Endothelial cell of umbilical vein (primary cell): ENCODE results near the gene SGTA. TPM values are rescaled to one million over a fixed set of nuclear protein-coding genes. Genes with fewer than 3 reads are reported as not detected.

Experiments
- BruUV-seq: library from RNA; stranded (reverse); fragments of 400-500 nt; replicated peaks from 2 replicates; lab custom pipeline; 2021; lab: Mats Ljungman, UMichigan
- CTCF ChIA-PET: fragments of 300-600, 350-600 bp; sonication (Branson Sonifier 250); formaldehyde crosslinking; loops from one replicate; lab custom pipeline; 2021; ENCODE audit warnings: antibody characterized with exemption, inconsistent platforms; lab: Charles Lee
- POLR2A ChIA-PET: fragments of 300-600, 350-600 bp; sonication (Branson Sonifier 250); formaldehyde crosslinking; loops from one replicate; lab custom pipeline; 2021; ENCODE audit warnings: antibody characterized with exemption, inconsistent platforms; lab: Charles Lee
- DNase-seq: peaks from one replicate; pipeline ENCODE4 v3.0.0-alpha.2; 2011; ENCODE audit warnings: low read depth, low spot score
- FAIRE-seq: peaks from 2 replicates; lab custom pipeline; 2011; peaks lifted over from hg19 to GRCh38; lab: Jason Lieb, UNC
- H2AFZ ChIP-seq: 2 replicates; pipeline ENCODE4 v1.6.0; 2012; ENCODE audit warnings: low read depth, low read length, control low read depth, inconsistent platforms
- H3K27ac ChIP-seq: 2 replicates; pipeline ENCODE4 v1.5.1; 2011; ENCODE audit warnings: low read depth, mild to moderate bottlenecking, control low read depth, low read length, moderate library complexity; ENCODE audit not compliant: insufficient read depth
- H3K27me3 ChIP-seq, 2 experiments: 2 replicates each; pipeline versions ENCODE4 v1.6.0 to v1.6.1; 2011; ENCODE audit warnings: low read length in 2 of 2, mixed read lengths in 1 of 2; ENCODE audit not compliant: control insufficient read depth in 2 of 2, insufficient read depth in 2 of 2
- H3K36me3 ChIP-seq, 2 experiments: 2 replicates in 1 of 2; 3 replicates in 1 of 2; pipeline ENCODE4 v1.5.1; 2011; ENCODE audit warnings: low read length in 2 of 2, mild to moderate bottlenecking in 1 of 2, moderate library complexity in 1 of 2; ENCODE audit not compliant: control insufficient read depth in 2 of 2, insufficient read depth in 2 of 2; ENCODE audit errors: extremely low read depth in 1 of 2
- H3K4me1 ChIP-seq: 3 replicates; pipeline ENCODE4 v1.5.1; 2011; ENCODE audit warnings: mild to moderate bottlenecking, low read length; ENCODE audit not compliant: control insufficient read depth, insufficient read depth; ENCODE audit errors: extremely low read depth
- H3K4me2 ChIP-seq: 2 replicates; pipeline ENCODE4 v1.6.1; 2011; ENCODE audit warnings: low read length, control low read depth, mixed read lengths; ENCODE audit not compliant: insufficient read depth
- H3K4me3 ChIP-seq, 3 experiments: fragments of 200-600 bp in 1 of 3; sonication (generic), shearing (Covaris generic) in 1 of 3; replicated peaks in 1 of 3; 2 replicates each; pipeline ENCODE4 v1.5.1; 2011 to 2016; ENCODE audit warnings: control low read depth in 3 of 3, low read length in 3 of 3, mild to moderate bottlenecking in 2 of 3, inconsistent platforms in 1 of 3, low read depth in 1 of 3, moderate library complexity in 1 of 3; ENCODE audit not compliant: insufficient read depth in 1 of 3
- H3K79me2 ChIP-seq: 2 replicates; pipeline ENCODE4 v1.6.0; 2012; ENCODE audit warnings: low read length, inconsistent platforms; ENCODE audit not compliant: control insufficient read depth, insufficient read depth
- H3K9ac ChIP-seq: replicated peaks from 2 replicates; pipeline ENCODE3; 2011; ENCODE audit warnings: low read length, control low read depth; ENCODE audit not compliant: insufficient read depth; ENCODE audit errors: extremely low read depth
- H3K9me1 ChIP-seq: replicated peaks from 3 replicates; pipeline ENCODE4 v1.6.0; 2011; ENCODE audit warnings: mild to moderate bottlenecking, low read length; ENCODE audit not compliant: control insufficient read depth, insufficient read depth; ENCODE audit errors: extremely low read depth
- H3K9me3 ChIP-seq: replicated peaks from 2 replicates; pipeline ENCODE4 v1.5.1; 2012; ENCODE audit warnings: low read length, inconsistent platforms; ENCODE audit not compliant: control insufficient read depth, insufficient read depth
- H4K20me1 ChIP-seq: replicated peaks from 2 replicates; pipeline ENCODE3; 2011; ENCODE audit warnings: mild to moderate bottlenecking, low read length; ENCODE audit not compliant: control insufficient read depth, insufficient read depth; ENCODE audit errors: extremely low read depth
- CTCF ChIP-seq, 2 donors: IDR thresholded peaks; 1 replicate in 1 of 2; 2 replicates in 1 of 2; pipeline ENCODE4 v1.5.1; 2011; ENCODE audit warnings: low read length in 2 of 2, mild to moderate bottlenecking in 2 of 2, moderate library complexity in 2 of 2, control low read depth in 1 of 2, inconsistent platforms in 1 of 2, low read depth in 1 of 2; ENCODE audit not compliant: insufficient read depth in 1 of 2; ENCODE audit errors: extremely low read depth in 1 of 2
- EZH2 ChIP-seq: IDR thresholded peaks from 2 replicates; pipeline ENCODE4 v1.6.1; 2012; ENCODE audit warnings: borderline replicate concordance, low read depth, mild to moderate bottlenecking, moderate library complexity, low read length, inconsistent platforms; ENCODE audit not compliant: severe bottlenecking
- FOS ChIP-seq: IDR thresholded peaks from 2 replicates; pipeline ENCODE4 v1.6.1; 2011; ENCODE audit warnings: mild to moderate bottlenecking, low read length, moderate library complexity, borderline replicate concordance; ENCODE audit not compliant: insufficient read depth
- GATA2 ChIP-seq: IDR thresholded peaks from 2 replicates; pipeline ENCODE4 v1.7.0; 2011; ENCODE audit warnings: low read depth, mild to moderate bottlenecking, moderate library complexity, mixed read lengths, low read length; ENCODE audit not compliant: insufficient read length, insufficient read depth
- JUN ChIP-seq: IDR thresholded peaks from 2 replicates; pipeline ENCODE4 v1.6.1; 2011; ENCODE audit warnings: borderline replicate concordance, low read depth; ENCODE audit not compliant: insufficient read length, insufficient read depth
- MAX ChIP-seq: IDR thresholded peaks from 2 replicates; pipeline ENCODE4 v1.6.1; 2011; ENCODE audit not compliant: insufficient read depth, insufficient read length
- MYC ChIP-seq: IDR thresholded peaks from one replicate; pipeline ENCODE4 v1.6.1; 2011; ENCODE audit warnings: mild to moderate bottlenecking, low read depth, low read length
- POLR2A ChIP-seq: IDR thresholded peaks from 2 replicates; pipeline ENCODE4 v1.6.1; 2012; ENCODE audit warnings: low read depth, mild to moderate bottlenecking, control low read depth, low read length
- POLR2AphosphoS5 ChIP-seq: IDR thresholded peaks from 2 replicates; pipeline ENCODE4 v1.6.1; 2012; ENCODE audit warnings: low read depth, mild to moderate bottlenecking, control low read depth, low read length, moderate library complexity; ENCODE audit not compliant: insufficient read depth
- dilution Hi-C: fragments of 300-500 bp; cut with MboI; formaldehyde crosslinking; loops from one replicate; pipeline ENCODE4 v1.15.0; 2019; ENCODE audit warnings: low sequenced_read_pairs; ENCODE audit not compliant: extremely low pct_ligation_motif_present
- intact Hi-C: fragments of 100-400 bp; cut with micrococcal nuclease; formaldehyde crosslinking; loops from one replicate; pipeline ENCODE4 v1.10.0; 2022
- polyA plus RNA-seq, 4 experiments: library from polyadenylated mRNA; depleted of rRNA in 3 of 4; stranded (reverse) in 3 of 4; unstranded in 1 of 4; fragments of >200 nt; gene quantifications; 2 replicates each; pipeline versions ENCODE4 v1.2.1 to v1.2.3, GENCODE V29; 2011 to 2012; ENCODE audit warnings: missing spikeins in 1 of 4
- total RNA-seq: library from RNA; stranded (reverse); gene quantifications from 2 replicates; pipeline ENCODE4 v1.2.3, GENCODE V29; 2021

The SGTA gene
- total and polyA plus RNA-seq, 2 donors (not counting 3 experiments of a cell fraction or from before 2014, with no cell fraction given) = 76.5 to 119 TPM

- DNase-seq (no peak), FAIRE-seq (no peak)
- H3K4me1 ChIP-seq = peaks cover 7% of the 10 kb centered on the region
- no peak overlapping the region for H3K27ac ChIP-seq
- no peak overlapping the region for H3K4me2 ChIP-seq
- H3K9me1 ChIP-seq = no peaks in the 10 kb centered on the region
- H3K9ac ChIP-seq = no peak overlapping the region
- CTCF ChIA-PET = no interaction called here
- no peaks in the 10 kb centered on the region for H3K9me3 ChIP-seq
- peaks cover 4 to 10% of the 10 kb centered on the region in 2 experiments for H3K36me3 ChIP-seq
- H2AFZ ChIP-seq = no peak overlapping the region
- H3K79me2 ChIP-seq = peaks cover 34% of the 10 kb centered on the region
- POLR2A ChIA-PET = no interaction called here
- no peak for TF ChIP-seq FOS
- TF ChIP-seq GATA2 = no peak
- TF ChIP-seq MAX = no peak
- no peak for TF ChIP-seq CTCF (IDR thresholded peaks at IDR 0.05; ENCODE audit: extremely low read depth in 1 of 2, insufficient read depth in 1 of 2, low read depth in 1 of 2, low read length in 2 of 2)
- no peak for TF ChIP-seq EZH2
- no peak for TF ChIP-seq MYC
- no peak for TF ChIP-seq POLR2A
- TF ChIP-seq POLR2AphosphoS5 = no peak
- TF ChIP-seq JUN = no peak
- dilution Hi-C loops = no loop called here
- H4K20me1 ChIP-seq = no peaks in the 10 kb centered on the region
- H3K4me3 ChIP-seq = no peak overlapping the region
- BruUV-seq = no TSS peak
- no peaks in the 10 kb centered on the region for H3K27me3 ChIP-seq
- intact Hi-C loops = no loop called here
Observed at GRCh38 chr19:2790194-2790556, 7.1 kb upstream of the SGTA start.
